GM18508 (cell line): ENCODE results near the gene TRAIP.
A peak's percentile ranks its signal among the peaks of the same experiment; 100 is the strongest.
"Not testable (repeated sequence)": the region's sequence is repeated elsewhere in the genome, so short reads cannot be mapped to it uniquely, and the experiment has no call there.

ENCODE experiments used
- ATAC-seq: cut with Tn5 transposase; IDR thresholded peaks from one replicate; pipeline ENCODE4 v1.9.1; 2021; ENCODE audit warnings: moderate number of reproducible peaks; ENCODE audit not compliant: insufficient read depth, unreplicated experiment

Gene TRAIP

GRCh38 chr3:49793486-49794085 is 62.8 kb downstream of the TRAIP start:
- no peak for ATAC-seq

- ATAC-seq = no peak
Observed at GRCh38 chr3:49792371-49793150, 63.8 kb downstream of the TRAIP start.

GRCh38 chr3:49791571-49791970 is 64.8 kb downstream of the TRAIP start:
- ATAC-seq = no peak

- no peak for ATAC-seq
Observed at GRCh38 chr3:49790626-49791411, 65.5 kb downstream of the TRAIP start.

GRCh38 chr3:49788056-49788455 is 68.3 kb downstream of the TRAIP start:
- ATAC-seq = no peak

- no peak for ATAC-seq
Observed at GRCh38 chr3:49787536-49787935, 68.8 kb downstream of the TRAIP start.

GRCh38 chr3:49787182-49787464 is 69.2 kb downstream of the TRAIP start:
- no peak for ATAC-seq

GRCh38 chr3:49786357-49787181 is 69.8 kb downstream of the TRAIP start, which contains the start of gene IP6K1:
Gene IP6K1 (minus strand): TSS chr3:49786542. CDS start chr3:49748040, 38,502 bp downstream.
- peak; percentile 88 for ATAC-seq

- ATAC-seq = peak; percentile 17
Observed at GRCh38 chr3:49785565-49786356, 70.6 kb downstream of the TRAIP start.

- not testable (repeated sequence) for ATAC-seq
Observed at GRCh38 chr3:49782277-49782676, 74.1 kb downstream of the TRAIP start.

- ATAC-seq = no peak
Observed at GRCh38 chr3:49781415-49782199, 74.8 kb downstream of the TRAIP start.

- not testable (repeated sequence) for ATAC-seq
Observed at GRCh38 chr3:49780975-49781365, 75.4 kb downstream of the TRAIP start.

GRCh38 chr3:49780080-49780974 is 76.0 kb downstream of the TRAIP start:
- ATAC-seq = no peak

GRCh38 chr3:49779358-49780079 is 76.8 kb downstream of the TRAIP start:
- ATAC-seq = no peak
